ENCODE data around the gene FAT4.

DNA sequence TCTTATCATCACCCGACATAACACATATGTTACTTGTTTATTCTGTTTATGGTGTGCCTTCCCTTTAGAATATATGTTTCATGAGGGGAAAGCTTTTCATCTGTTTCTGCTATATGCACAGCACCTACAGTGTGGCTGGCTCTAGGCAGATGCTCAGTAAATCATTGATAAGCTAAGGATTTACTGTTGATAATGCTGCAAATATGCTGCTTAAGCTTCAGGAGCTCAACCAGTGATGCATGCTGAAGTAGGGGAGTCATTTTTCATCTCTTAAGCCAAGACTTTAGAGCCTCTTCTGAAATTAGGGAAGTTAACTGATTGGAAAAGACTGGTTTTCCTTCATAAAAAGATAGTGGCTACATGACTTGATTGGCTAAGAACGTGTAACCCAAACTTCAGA, 16.4 kb downstream of the FAT4 start:
- TF ChIP-seq CTCF (IDR thresholded peaks at IDR 0.05): no peak
- TF ChIP-seq POLR2A (IDR thresholded peaks at IDR 0.05): no peak
